Gastroesophageal sphincter (tissue), 4 donors: ENCODE data around the gene IQCN. TPM values are rescaled to one million over a fixed set of nuclear protein-coding genes. Genes with fewer than 3 reads are reported as not detected.

Source experiments
- ATAC-seq: fragments of 150-250 bp; one replicate; pipeline ENCODE4 v1.9.1; 2016; ENCODE audit warnings: mild to moderate bottlenecking, moderate library complexity
- H3K27ac ChIP-seq, 4 donors: fragments of 200-600 bp; sonication (generic) in 3 of 4; 1 replicate in 3 of 4; 2 replicates in 1 of 4; pipeline ENCODE4 v1.5.1; 2016 to 2019
- H3K27me3 ChIP-seq: fragments of 200-600 bp; sonication (generic); one replicate; pipeline ENCODE4 v1.5.1; 2019
- H3K36me3 ChIP-seq, 2 donors: fragments of 200-600 bp; sonication (generic); one replicate each; pipeline ENCODE4 v1.5.1; 2019; ENCODE audit warnings: control low read depth in 1 of 2
- H3K4me1 ChIP-seq, 3 donors: fragments of 200-600 bp; sonication (generic); 1 replicate in 2 of 3; 2 replicates in 1 of 3; pipeline ENCODE4 v1.5.1; 2016 to 2019; ENCODE audit warnings: control low read depth in 2 of 3
- H3K4me3 ChIP-seq, 2 donors: fragments of 200-600 bp; sonication (generic); one replicate each; pipeline ENCODE4 v1.5.1; 2019; ENCODE audit warnings: mild to moderate bottlenecking in 1 of 2, moderate library complexity in 1 of 2
- H3K9me3 ChIP-seq, 3 donors: fragments of 200-600 bp; sonication (generic); one replicate each; pipeline ENCODE4 v1.5.1; 2017 to 2019; ENCODE audit warnings: control low read depth in 2 of 3
- EP300 ChIP-seq: sonication (generic); formaldehyde crosslinking; IDR thresholded peaks from one replicate; pipeline ENCODE4 v1.6.1; 2017; ENCODE audit warnings: antibody characterized with exemption, mild to moderate bottlenecking
- POLR2A ChIP-seq, 2 donors: fragments of 450-650 bp; IDR thresholded peaks; one replicate each; pipeline ENCODE4 v1.6.1; 2017; ENCODE audit warnings: antibody characterized with exemption in 2 of 2, mild to moderate bottlenecking in 2 of 2, moderate library complexity in 1 of 2
- POLR2AphosphoS5 ChIP-seq: sonication (generic); formaldehyde crosslinking; IDR thresholded peaks from one replicate; pipeline ENCODE4 v1.6.1; 2017; ENCODE audit warnings: antibody characterized with exemption
- WGBS, 2 donors: methylation state at CpG; one replicate each; pipeline ENCODE4 v1.1.5; 2018; ENCODE audit warnings: low coverage in 1 of 2; 5-methylcytosine and 5-hydroxymethylcytosine counted together
- total RNA-seq, 4 donors: library from RNA; depleted of rRNA; stranded (reverse); fragments of >200 nt; gene quantifications; one replicate each; pipeline ENCODE4 v1.1.0, GENCODE V29; 2016
- TF ChIP-seq, protein P1 (sequence below), 4 experiments: fragments of 200-600 bp in 2 of 4; fragments of 450-650 bp in 2 of 4; sonication (generic) in 1 of 4; IDR thresholded peaks; one replicate each; pipeline ENCODE4 v1.5.1; 2017 to 2019; ENCODE audit warnings: antibody characterized with exemption in 4 of 4, mild to moderate bottlenecking in 2 of 4, moderate library complexity in 2 of 4

The IQCN gene
- total RNA-seq, 4 donors from 2014 or later: 0.27 to 4.4 (median 1.3) TPM

DNA sequence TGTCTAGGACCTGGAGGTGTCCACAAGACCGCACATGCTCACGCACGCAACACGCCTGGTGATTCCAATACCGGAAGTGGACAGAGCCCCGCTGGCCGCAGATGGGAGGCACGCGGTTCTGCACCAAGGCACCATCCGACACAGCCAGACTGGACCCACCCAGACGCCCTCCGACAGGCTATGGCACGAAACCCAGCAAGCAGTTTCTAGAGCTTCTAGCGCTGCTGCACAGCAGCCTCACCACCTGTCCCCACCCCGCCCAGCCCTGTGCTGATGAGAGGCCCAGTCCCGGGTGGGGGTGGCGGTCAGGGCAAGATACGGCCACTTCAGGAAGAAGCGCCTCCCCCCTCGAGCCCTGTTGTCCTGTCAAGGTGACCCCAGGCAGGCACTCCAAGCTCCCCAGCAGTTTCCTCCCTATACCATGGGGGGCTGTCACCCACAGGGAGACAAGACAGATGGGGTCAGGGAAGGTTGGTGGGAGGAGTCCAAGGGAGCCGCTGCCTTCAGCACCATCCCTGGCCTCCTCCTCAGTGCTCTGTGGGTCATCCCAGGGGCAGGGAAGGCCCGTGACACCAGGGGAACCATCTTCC is 37.3 kb upstream of the IQCN start:
- Histone ChIP-seq H3K4me3 (no peak overlapping the region), H3K27ac (no peak overlapping the region), H3K4me1 (peaks cover 0 to 22% (median 19%) of the 10 kb centered on the region in 3 donors), H3K9me3 (no peaks in the 10 kb centered on the region), H3K27me3 (no peaks in the 10 kb centered on the region), H3K36me3 (peaks cover 0 to 78% of the 10 kb centered on the region in 2 donors)
- WGBS, 2 donors: 60% methylated on average over 1 of the region's 22 CpGs; no CpG with 5 or more reads in 1 of the 2 donors
- TF ChIP-seq, protein P1, sequence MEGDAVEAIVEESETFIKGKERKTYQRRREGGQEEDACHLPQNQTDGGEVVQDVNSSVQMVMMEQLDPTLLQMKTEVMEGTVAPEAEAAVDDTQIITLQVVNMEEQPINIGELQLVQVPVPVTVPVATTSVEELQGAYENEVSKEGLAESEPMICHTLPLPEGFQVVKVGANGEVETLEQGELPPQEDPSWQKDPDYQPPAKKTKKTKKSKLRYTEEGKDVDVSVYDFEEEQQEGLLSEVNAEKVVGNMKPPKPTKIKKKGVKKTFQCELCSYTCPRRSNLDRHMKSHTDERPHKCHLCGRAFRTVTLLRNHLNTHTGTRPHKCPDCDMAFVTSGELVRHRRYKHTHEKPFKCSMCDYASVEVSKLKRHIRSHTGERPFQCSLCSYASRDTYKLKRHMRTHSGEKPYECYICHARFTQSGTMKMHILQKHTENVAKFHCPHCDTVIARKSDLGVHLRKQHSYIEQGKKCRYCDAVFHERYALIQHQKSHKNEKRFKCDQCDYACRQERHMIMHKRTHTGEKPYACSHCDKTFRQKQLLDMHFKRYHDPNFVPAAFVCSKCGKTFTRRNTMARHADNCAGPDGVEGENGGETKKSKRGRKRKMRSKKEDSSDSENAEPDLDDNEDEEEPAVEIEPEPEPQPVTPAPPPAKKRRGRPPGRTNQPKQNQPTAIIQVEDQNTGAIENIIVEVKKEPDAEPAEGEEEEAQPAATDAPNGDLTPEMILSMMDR (IDR thresholded peaks at IDR 0.05): no peak
- no peak for ATAC-seq

DNA sequence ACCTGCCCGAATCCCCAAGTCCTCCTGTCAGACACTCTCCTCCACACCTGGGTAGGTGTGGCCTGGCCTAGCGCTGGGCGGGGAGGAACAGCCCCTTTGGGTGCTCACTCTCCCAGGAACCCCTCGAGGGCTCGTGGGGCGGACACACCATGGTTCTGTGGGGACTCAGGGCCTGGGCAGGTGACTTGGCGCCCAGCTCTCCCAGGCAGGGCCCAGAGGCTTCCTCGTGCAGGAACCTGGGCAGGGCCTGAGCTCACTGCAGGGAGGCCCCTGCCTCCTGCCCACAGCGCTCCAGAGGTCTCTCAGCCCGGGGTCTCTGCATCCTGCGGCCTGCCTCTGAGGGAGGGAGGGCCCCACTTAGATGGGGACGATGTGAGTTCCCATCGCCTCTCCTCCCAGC is 36.7 kb upstream of the IQCN start:
- no peak for ATAC-seq
- H3K27me3 ChIP-seq: no peaks in the 10 kb centered on the region
- peaks cover 0 to 28% (median 26%) of the 10 kb centered on the region in 3 donors for H3K4me1 ChIP-seq
- WGBS, 2 donors: no CpG with 5 or more reads among the region's 13 CpGs
- no peaks in the 10 kb centered on the region for H3K9me3 ChIP-seq
- H3K4me3 ChIP-seq: no peak overlapping the region
- TF ChIP-seq POLR2A (IDR thresholded peaks at IDR 0.05): no peak
- TF ChIP-seq POLR2AphosphoS5: no peak
- TF ChIP-seq, protein P1 (IDR thresholded peaks at IDR 0.05): no peak
- no peak for TF ChIP-seq EP300
- H3K36me3 ChIP-seq: peaks cover 0 to 78% of the 10 kb centered on the region in 2 donors
- no peak overlapping the region for H3K27ac ChIP-seq

DNA sequence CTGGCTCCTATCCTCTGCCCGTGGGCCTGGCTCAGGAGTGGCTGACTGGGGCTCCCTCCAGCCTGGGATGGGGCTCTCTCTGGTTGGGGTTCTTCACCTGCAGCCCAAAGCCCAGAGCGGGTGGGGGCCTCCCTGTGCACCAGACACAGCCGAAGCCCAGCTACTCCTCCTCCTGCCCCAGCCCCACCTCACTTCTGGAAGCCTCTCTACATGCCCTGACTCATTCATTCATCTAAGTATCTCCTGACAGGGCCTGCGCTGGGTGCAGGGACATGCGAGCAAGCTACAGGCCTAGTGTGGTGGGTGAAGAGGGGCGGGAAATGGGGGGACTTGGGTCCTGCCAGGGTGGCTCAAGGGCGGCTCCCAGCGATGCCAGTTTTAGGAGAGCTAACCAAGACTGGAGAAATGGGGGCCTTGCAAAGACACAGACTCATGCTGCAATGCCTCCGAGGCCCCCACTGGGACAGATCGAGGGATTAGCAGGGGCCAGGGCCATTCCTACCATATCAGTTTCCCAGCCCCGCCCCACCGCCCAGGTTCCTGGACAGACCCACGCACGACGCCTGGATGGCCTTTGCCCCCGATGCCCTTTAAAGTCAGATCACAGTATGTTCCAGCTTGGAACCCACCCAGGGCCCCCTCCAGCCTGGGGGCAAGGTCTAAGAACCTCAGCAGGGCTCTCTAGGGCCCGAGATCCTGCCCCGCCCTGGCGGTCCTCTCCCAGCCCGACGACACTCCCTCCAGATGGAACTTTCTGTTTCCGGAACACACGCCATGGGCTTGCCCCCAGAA is 36.1 kb upstream of the IQCN start:
- Histone ChIP-seq H3K9me3 (no peaks in the 10 kb centered on the region), H3K4me1 (peaks cover 0 to 35% (median 32%) of the 10 kb centered on the region in 3 donors), H3K4me3 (no peak overlapping the region), H3K27me3 (no peaks in the 10 kb centered on the region), H3K27ac (no peak overlapping the region), H3K36me3 (peaks cover 0 to 72% of the 10 kb centered on the region in 2 donors)
- TF ChIP-seq EP300 (no peak), POLR2AphosphoS5 (no peak), POLR2A (IDR thresholded peaks at IDR 0.05) (no peak)
- TF ChIP-seq, protein P1 (IDR thresholded peaks at IDR 0.05): no peak
- 60 to 76% methylated on average over 1 to 5 of the region's 23 CpGs for WGBS, 2 donors
- ATAC-seq: no peak

DNA sequence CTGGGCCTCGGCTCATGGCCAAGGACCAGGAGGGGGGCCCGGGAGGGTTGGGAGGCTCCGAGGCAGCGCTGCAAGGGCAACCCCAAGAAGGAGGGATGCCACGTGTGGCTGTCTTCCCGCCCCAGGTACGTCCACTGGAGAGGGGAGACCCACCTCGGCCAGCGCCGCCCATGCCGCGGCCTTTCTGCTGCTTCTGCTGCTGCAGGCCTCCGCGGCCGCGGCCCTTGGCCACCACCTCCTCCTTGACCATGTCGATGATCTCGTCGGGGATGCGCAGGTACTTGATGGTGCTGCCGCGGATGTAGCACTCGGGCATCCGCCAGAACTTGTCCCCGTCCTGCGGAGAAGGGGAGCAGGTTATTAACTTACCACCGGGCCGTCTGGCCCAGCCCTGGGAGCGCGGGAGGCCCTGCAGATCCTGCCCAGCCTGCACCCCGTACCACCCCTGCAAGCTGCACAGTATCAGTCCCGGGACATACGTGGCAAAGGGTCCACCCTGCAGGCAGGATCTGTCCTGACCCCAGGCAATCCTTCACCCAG is 35.3 kb upstream of the IQCN start:
- Histone ChIP-seq H3K27me3 (no peaks in the 10 kb centered on the region), H3K4me3 (no peak overlapping the region), H3K4me1 (peaks cover 0 to 42% (median 39%) of the 10 kb centered on the region in 3 donors), H3K36me3 (peaks cover 0 to 69% of the 10 kb centered on the region in 2 donors), H3K9me3 (no peaks in the 10 kb centered on the region), H3K27ac (peak overlapping the region in 1 of 4 donors; percentile 99)
- WGBS, 2 donors: 80 to 87% methylated on average over 1 to 6 of the region's 33 CpGs
- no peak for TF ChIP-seq POLR2AphosphoS5
- TF ChIP-seq POLR2A (IDR thresholded peaks at IDR 0.05): no peak
- TF ChIP-seq, protein P1 (IDR thresholded peaks at IDR 0.05): no peak
- no peak for TF ChIP-seq EP300
- no peak for ATAC-seq
